RPMI8226 (cell line): Measurements from ENCODE around the gene ADTRP.
"Not testable (repeated sequence)": the region's sequence is repeated elsewhere in the genome, so short reads cannot be mapped to it uniquely, and the experiment has no call there.

Source experiments
- DNase-seq: peaks from one replicate; pipeline ENCODE4 v3.0.0-alpha.2; 2015

The ADTRP gene

DNA sequence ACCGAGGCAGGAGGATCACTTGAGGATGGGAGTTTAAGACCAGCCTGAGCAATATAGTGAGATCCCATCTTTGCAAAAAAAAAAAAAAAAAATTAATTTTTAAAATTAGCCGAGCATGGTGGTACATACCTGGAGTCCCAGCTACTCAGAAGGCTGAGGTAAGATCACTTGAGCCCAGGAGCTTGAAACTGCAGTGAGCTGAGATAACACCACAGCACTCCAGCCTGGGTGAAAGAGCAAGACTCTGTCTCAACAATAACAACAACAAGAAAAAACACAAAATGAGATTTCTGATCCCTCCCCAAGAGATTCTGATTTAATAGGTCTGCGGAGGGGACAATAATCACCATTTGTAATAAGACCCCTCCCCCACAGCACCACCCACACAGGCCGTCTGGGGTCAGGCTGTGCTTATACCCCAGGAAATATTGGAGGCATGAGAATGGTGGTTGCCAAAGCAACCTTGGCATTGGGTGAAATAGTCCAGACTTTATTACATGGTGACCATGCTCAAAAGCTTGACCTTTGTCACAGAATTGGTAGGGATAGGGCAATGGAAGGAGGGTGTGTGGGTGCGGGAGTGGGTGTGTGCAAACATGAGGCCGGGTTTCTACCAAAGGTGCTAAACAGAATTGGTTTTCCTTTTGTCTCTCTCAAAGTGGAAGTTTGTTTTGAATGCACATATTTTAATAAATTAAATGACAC is 24.4 kb upstream of the ADTRP start:
- no peak for DNase-seq

DNA sequence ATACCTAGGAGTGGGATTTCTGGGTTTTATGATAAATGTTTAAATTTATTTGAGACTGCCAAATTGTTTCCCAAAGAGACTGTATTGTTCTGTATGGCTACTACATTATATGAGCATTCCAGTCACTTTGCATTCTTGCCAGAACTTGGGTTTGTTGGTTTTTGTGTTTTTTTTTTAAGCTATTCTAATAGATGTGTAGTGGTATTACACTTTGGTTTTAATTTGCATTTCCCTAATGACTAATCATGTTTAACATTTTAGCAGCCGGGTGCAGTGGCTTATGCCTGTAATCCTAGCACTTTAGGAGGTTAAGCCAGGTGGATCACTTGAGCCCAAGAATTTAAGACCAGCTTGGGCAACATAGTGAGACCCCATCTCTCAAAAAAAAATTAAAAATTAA is 21.9 kb upstream of the ADTRP start:
- not testable (repeated sequence) for DNase-seq

DNA sequence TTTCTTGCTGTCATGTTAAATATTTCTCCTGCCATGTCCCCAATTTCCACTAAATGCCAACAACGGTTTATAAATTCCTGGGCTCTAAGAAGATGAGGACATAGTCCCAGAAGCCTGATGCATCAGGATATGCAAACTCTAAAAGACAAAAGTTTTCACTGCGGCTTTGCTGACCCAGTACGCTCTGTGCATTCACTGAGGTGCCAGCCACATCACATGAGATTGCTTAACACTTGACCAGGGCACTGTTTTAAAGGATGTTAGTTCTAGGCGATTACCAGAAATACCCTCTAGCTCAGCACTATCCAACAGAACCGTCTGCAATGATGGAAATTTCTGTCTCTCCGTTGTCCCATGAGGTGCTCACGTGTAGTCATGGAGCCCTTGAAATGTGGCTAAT is 19.9 kb upstream of the ADTRP start:
- no peak for DNase-seq

DNA sequence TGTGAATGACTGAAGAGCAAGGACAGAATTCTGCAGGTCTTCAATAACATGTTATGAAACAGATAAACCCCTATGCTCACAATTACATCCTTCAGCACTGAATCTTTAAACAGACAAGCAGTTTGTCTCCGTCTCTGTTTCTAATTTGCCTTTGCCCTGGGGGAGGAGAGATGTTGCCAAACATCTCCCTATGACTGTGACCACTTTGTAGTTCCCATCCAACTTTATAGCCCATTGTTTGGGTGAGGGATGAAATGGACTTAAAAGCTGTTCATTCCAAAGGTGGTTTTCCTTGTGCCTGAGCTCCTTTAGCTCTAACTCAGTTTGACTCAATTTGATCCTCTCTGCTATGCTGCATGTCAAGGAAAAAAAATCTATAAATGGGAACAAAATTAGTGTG is 19.5 kb upstream of the ADTRP start:
- no peak for DNase-seq

DNA sequence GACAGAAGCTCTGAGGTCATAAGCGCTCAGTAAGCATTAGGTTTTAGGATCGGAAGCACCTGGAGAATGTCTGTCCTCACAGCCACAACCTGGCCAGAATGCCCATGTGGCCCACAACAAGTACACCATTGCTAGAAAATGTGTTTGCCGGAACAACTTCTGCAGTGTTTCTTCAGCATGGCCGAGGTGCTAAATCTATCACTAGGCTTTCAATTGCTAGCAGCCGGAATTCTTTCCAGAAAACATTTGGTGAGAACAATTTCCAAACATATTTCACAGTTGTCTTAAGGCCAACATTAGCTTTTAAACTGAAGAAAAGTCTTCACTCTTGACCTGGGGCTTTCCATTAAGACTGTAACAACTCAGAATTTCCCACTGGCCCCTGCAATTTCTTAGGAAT is 18.2 kb upstream of the ADTRP start:
- no peak for DNase-seq

DNA sequence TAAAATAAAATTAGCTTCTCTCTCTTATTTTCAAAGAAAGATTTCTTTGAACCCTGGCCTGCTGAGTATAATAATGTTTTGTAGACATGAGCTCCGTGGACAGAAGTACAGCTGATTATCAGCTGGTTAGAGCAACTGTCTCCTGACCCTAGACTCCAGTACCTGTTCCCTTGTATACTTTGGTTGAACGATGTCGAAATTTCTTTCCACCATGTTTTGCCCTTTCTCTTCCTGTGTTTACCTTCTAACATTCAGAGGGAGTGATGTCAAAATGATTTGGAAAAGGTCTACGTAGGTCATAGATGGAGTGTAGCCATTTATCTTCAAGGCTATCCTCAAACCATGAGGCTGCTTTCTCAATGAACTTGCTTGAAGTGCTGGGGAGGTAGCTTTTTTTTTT is 16.8 kb upstream of the ADTRP start:
- no peak for DNase-seq

DNA sequence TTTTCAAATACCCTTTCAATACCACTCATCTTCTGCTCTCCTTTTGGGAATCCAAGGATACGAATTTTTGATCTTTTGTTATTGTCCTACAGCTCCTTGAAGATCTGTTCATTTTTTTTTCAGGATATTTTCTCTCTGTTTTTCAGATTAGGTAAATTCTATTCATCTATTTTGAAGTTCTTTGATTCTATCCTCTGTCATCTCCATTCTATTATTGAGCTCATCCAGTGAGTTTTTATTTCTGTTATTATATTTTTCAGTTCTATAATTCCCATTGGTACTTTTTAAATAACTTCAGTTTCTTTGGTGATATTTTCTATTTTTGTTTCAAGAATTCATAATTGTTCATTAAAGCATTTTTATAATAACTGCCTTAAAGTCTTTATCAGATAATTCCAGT is 14.7 kb upstream of the ADTRP start:
- no peak for DNase-seq

DNA sequence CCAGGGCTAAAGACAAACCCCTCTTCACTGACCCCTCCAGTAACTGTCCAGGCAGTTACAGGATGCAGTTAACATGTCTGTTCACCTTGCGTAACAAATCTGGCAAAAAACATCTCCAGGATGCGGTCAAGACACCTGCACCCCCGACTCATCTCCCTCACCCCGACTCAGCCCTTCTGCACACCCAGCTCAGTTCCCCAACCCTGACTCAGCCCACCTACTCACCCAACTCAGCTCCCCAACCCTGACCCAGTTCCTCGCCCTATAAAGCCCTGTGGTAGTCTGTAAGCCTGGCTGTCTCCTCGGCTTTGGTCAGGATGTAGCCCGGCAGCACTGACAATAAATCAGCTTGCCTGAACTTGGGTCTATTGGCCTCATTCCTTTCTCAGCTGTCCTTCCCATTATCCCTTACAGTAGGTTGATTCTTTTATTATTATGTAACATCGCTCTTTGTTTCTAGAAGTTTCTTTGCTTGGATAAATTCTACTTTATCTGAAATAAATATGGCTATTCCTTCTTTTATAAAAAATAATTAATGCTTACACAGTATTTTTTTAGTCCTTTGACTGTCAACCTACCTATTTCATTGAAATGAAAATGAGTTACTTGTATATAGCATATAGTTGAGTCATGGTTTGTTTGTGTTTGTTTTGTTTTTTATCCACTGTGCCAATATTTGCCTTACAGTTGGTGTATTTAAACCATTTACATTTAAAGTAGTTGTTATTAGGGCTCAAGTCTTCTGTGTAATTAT is 12.9 kb upstream of the ADTRP start:
- DNase-seq, result no peak

DNA sequence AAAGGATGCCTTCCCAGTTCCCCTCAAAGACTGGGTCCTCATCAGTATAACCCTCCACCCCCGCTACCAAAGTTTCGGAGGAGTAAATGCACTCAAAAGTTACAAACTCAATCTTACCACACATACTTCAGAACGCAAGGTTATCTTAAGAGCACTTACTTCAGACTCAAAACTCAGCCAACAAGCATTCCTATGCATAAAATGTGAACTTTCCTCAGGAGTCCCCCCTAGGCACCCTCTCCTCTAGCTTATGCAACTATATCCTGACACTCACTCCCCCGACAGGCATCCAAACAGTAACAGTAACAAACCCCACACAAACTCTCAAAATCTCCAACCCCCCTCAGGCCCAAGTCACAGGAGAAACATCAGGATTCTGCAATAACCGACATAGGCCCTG is 11.1 kb upstream of the ADTRP start:
- no peak for DNase-seq

DNA sequence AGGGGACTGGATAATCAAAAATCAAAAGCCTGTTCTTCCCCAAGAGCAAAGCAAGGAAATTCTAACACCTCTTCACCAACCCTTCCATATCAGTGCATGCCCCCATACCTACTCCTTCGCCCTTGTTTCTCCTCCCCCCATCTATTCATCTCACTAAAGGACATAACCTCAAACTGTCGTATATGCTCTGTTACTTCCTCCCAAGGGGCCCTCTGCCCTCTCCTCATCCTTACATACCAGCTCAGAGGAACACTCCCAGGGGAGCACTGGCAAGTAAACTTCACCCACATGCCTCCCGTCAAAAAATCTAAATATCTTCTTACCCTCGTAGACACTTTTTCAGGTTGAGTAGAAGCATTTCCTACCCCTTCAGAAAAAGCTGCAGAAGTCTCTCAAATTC is 9.4 kb upstream of the ADTRP start:
- no peak for DNase-seq

DNA sequence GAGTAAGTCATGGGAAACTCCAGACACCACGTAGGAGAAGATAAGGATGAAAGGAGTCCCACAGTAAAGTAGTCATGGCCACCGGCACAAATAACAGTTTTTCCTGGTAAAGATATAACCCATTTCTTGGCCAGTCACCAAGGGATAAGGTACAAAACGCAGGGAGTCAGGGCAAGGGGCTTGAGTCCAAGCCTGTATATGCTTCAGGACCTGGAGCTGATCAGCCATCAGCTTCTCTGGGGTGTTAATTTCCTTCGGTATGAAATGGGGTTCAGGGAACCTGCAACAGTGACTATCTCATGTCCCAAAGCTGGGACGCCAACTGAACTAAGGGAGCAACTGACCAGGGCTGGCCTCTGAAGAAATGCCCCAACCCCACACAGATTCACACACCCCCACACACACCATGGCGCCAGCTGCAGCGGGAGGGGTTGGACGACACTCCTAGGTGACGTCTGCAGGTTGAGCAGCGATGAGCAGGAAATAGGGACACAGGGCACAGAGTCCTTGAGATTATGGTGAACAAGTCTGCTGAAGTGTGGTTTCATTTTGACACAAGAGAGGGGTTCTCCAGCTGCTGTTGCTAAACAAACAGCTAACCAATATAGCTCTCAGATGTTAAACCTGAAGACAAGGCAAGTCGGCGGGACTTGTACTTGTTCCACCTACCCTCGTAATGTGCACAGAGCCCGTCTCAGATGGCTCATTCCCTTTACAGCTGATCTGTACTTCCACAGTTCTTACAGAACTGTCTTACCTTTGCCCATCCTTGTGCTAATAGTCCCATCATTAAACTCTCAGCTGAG is 7.4 kb upstream of the ADTRP start:
- DNase-seq, result no peak

DNA sequence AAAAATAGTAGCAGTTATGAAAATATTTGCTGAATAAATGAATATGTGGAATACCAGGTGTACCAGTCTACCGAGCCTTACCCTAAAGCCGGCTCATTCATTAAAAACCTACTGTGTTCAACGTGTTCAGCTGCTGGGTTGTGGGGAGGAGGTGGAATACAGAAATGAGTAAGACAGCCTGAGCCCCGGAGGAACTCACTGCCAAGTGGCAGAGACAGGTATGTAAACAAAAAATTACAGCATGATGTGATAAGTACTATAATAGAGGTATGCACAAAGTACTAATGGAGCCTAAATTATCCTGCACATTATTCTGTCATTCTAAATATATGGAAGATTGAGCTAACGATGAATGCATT is 6.8 kb upstream of the ADTRP start:
- DNase-seq, result no peak

DNA sequence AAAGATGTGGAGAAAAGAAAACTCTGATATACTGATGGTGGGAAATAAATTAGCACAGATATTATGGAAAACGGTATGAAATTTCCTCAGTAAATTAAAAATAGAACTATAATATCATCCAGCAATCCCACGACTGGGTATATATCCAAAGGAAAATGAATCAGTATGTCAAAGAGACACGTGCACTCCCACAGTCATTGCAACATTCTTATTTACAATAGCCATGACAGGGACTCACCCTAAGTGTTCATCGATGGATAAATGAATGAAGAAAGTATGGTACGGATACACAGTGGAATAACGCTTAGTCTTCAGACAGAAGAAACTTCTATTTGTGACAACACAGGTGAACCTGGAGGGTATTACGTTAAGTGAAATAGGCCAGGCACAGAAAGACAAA is 5.7 kb upstream of the ADTRP start:
- DNase-seq, result no peak

DNA sequence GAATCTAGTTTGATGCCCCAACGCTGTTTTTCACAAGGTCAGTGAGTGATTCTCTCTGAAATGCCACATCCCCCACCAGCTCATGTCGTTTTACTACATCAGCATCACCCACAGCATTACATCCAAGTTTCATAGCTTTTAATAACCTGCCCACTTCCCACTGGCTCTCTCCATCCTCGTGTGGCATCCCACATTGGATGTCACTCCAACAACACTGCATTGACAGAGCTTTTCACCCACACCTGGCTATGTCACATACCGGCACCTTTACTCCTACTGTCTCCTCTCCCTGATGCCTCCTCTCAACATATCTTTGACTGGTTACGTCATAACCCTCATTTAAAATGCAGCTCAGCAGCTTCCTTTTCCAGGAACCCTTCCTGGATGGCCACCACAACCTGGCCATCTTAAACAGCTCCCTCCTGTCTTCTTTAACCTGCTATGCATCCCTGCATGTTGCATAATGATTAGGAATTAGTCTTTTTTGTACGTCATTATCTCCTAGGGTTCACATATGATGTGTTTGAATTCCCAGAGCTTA is 5.0 kb upstream of the ADTRP start:
- no peak for DNase-seq

DNA sequence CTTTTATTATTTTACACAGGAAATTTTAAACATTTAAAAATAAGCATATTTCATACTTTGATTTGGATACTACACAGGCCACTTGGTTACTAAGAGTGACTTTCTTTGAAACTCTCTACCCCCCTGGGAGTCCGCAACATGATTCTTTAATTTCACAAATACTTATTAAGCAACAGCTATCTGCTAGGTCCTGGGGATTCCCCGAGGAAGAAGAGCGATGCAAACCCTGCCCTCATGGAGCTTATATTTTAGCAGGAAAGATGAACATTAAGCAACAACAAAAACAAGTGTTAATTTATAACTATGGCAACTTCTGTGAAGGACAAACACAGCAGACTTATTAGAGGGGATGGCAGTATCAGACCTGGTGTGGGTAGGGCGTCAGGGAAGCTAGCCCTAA is 3.9 kb upstream of the ADTRP start:
- no peak for DNase-seq

DNA sequence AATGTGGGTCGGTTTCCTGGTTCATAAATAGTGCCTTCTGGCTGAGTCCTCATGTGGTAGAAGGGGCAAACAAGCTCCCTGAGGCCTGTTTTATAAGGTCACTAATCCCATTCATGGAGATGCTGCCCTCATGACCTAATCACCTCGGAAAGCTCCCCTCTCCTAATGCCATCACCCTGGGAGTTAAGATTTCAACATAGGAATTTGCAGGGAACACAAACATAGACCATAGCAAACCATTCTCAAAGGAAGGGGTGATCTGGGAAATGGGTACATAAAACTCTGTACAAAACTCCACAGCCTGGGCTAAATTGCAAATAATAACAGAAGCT is 1.5 kb upstream of the ADTRP start:
- no peak for DNase-seq

DNA sequence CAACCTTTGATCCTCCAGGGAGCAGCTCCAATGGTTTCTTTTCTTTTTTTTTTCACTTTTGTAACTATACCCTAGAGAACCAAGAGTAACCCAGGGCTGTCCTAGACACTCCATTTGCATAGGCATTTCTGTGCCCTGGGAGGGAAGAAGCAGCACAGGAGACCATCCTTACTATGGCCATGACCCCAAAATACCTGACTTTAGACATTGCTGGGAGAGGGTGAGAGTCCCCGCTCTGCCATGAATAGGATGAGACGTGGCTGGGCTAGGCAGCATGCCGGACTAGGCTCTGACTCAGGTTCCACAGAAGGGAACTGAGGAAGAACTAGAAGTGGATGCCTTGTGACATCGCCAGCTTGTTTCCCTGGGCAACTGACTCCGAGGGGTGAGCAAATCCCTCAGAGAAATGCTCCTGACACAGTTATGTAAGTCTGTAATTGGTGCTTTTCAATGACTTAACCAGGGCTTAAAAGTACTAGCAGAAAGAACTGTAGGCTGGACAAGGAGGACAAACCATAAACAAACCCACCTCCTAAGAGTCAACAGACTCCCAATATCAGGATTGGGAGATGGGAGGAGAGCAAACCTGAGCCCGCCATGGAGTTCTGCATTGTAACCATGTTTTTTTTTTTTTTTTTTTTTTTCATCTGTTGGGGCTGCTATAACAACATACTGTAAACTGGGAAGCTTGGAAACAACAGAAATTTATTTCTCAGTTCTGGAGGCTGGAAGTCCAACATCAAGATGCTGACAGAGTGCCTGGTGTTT is 910 bp upstream of the ADTRP start:
- no peak for DNase-seq

DNA sequence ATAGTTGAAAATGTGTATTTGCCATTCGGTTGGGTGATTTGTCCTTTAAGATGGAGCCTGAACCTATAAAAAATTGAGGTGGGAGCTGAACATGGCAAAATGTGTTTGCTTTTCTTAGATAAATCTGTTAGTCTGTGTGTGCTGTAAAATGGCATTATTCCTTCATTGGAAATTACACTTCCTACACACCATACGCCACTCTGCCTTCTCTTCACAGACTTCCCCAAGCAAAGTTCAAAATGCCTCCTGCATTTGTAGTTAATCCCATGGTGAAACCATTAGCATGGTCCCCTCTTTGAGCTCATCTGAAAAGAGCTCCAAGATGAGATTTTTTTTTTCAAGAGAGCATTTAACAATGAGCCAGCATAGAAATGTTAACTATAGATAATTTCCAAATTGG is 567 bp downstream of the ADTRP start:
- DNase-seq, result no peak

DNA sequence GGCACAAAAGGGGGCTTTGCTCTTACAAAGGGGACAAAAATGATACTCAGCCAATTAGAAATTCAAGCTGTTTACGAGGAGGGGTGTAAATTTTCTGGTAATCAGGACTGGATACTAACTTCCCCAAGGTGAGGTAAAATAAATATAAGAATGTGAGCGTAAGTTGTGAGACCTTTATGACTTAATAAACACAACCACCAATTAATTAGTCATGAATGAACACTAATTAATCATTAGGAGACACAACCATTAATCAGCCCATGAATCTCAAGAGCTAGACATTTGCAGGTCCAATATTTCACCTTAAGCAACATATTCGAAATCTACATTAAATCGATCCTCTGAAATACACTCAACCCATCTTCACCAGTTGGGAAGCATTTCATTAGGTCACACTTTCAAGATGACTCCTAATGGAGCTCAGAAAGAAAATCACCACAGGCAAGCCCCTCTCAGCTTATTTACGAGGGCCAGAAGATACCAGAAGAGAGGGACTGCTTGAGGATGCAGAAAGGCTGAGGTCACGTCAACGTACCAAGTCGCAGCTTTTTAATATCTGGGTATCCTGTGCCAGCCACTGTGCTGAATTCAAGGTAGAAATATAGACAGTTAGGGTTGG is 2.7 kb downstream of the ADTRP start:
- no peak for DNase-seq

DNA sequence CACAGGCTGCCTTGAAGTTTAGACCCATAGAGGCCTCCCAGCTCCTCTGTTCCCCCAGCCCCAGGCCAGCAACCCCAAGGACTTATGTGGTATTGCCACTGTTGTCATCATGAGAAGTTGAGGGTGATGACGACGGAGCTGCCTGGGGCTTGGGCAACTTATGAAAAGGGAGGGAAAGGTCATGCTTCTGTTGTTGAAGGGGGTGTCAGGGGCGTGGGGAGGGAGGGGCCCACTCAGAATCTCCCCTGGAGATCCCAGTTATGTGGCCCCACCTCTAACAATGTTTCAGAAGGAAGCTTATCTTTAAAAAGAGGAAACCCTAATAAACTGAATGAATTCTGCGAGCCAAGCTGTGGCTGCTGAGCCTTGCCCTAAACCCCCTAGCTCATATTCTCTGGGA is 4.2 kb downstream of the ADTRP start:
- DNase-seq, result no peak

DNA sequence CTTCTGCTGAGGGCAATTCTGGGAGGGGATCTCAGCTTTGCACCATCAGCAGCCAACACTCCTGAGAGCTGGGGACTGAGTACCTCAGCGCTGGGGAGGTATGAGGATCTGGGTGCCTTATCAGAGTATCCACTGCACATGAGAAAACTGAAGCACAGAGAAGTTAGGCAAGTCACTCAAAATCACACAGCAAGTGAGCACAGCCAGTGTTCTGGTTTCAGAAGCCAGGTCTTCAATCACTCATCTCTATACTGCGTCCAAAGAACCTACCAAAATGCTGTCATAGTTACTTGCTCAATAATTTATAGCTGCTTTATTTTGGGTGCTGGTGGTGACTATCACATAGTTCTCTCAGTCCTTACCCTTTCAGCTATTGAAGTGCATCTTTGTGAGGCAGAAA is 5.0 kb downstream of the ADTRP start:
- DNase-seq, result no peak

DNA sequence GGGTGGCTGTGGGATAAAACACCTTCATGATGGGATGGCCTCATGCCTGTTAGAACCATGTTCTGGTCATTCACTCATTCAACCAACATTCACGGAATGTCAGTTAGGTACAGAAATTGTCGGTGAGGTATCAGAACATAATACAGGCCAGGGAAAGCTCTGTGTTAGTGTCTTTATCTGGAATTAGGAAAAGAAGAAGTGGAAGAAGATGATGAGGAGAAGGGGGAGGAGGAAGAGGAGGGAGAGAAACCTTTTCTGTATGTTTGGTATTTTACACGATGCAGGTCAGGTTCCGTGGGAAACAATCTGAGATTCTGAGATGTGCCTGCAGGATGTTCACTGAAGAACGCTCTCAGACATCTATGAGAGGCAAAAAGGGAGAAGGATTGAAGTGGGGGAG is 5.6 kb downstream of the ADTRP start:
- no peak for DNase-seq
